K562 (cell line): ENCODE measurements around the gene TRNAU1AP. TPM values are rescaled to one million over a fixed set of nuclear protein-coding genes. Genes with fewer than 3 reads are reported as not detected.

Experiments
- JUND ChIP-seq, 2 experiments: IDR thresholded peaks; 2 replicates in 1 of 2; 3 replicates in 1 of 2; pipeline ENCODE4 v1.6.1; 2011; ENCODE audit warnings: borderline replicate concordance in 2 of 2, low read depth in 2 of 2, low read length in 2 of 2, improper control_type of control experiment in 1 of 2, missing biosample characterization in 1 of 2, missing genetic modification characterization in 1 of 2, missing genetic modification reagents in 1 of 2
- KLF1 ChIP-seq: fragments of 450-650 bp; IDR thresholded peaks from 2 replicates; pipeline ENCODE4 v1.6.1; 2016; ENCODE audit warnings: missing genetic modification characterization, missing compliant biosample characterization
- KLF6 ChIP-seq: fragments of 250-450 bp; sonication (Bioruptor Pico); IDR thresholded peaks from 2 replicates; pipeline ENCODE4 v1.4.0; 2020; ENCODE audit warnings: mild to moderate bottlenecking, moderate library complexity, borderline replicate concordance
- LARP7 ChIP-seq: fragments of 450-650 bp; IDR thresholded peaks from 2 replicates; pipeline ENCODE4 v1.6.1; 2016
- MAFK ChIP-seq: IDR thresholded peaks from 2 replicates; pipeline ENCODE4 v1.6.1; 2011; ENCODE audit warnings: low read length, improper control_type of control experiment
- MBD2 ChIP-seq: sonication (generic); IDR thresholded peaks from 2 replicates; pipeline ENCODE4 v1.6.1; 2016; ENCODE audit warnings: low read depth, borderline replicate concordance
- NELFE ChIP-seq: IDR thresholded peaks from 2 replicates; pipeline ENCODE4 v1.6.1; 2011; ENCODE audit warnings: mild to moderate bottlenecking; ENCODE audit not compliant: insufficient read depth, insufficient read length
- PHF8 ChIP-seq: fragments of 200-600 bp; sonication (generic); IDR thresholded peaks from 2 replicates; pipeline ENCODE4 v1.6.1; 2012; ENCODE audit warnings: mixed run types, mild to moderate bottlenecking, inconsistent platforms, low read length, moderate library complexity, borderline replicate concordance
- PKNOX1 ChIP-seq: fragments of 450-650 bp; IDR thresholded peaks from 2 replicates; pipeline ENCODE4 v1.6.1; 2016
- SMC3 ChIP-seq: conservative IDR thresholded peaks from 2 replicates; pipeline ENCODE4 v1.6.1; 2011; ENCODE audit warnings: low read depth, low read length, improper control_type of control experiment; ENCODE audit not compliant: insufficient read depth
- SP1 ChIP-seq: sonication (generic); formaldehyde crosslinking; IDR thresholded peaks from 2 replicates; pipeline ENCODE4 v1.8.1; 2022; ENCODE audit warnings: mild to moderate bottlenecking, missing genetic modification reagents
- ZNF79 ChIP-seq: fragments of 250-450 bp; sonication (Bioruptor Pico); IDR thresholded peaks from 2 replicates; pipeline ENCODE4 v1.4.0; 2020; ENCODE audit warnings: low read depth, mild to moderate bottlenecking, moderate library complexity
- polyA plus RNA-seq, 8 experiments: library from polyadenylated mRNA; depleted of rRNA in 4 of 8; stranded (reverse) in 5 of 8; unstranded in 3 of 8; fragments of >200 nt; fragmentation: Nextera tagmentation in 2 of 8; fragmentation: Illumina TruSeq in 1 of 8; extraction: Ambion mirVana in 2 of 8; extraction: Trizol in 1 of 8; gene quantifications; 2 replicates each; pipeline versions ENCODE4 v1.2.1 to v1.2.3, GENCODE V29; 2011 to 2014; ENCODE audit warnings: inconsistent platforms in 1 of 8, missing spikeins in 1 of 8
- total RNA-seq, 7 experiments: library from RNA; depleted of rRNA in 6 of 7; stranded (reverse); fragments of >200 nt in 6 of 7; fragmentation: Illumina TruSeq in 2 of 7; extraction: Trizol in 2 of 7; gene quantifications; 2 replicates each; pipeline versions ENCODE4 v1.2.1 to v1.2.3, GENCODE V29; 2011 to 2021; ENCODE audit warnings: low replicate concordance in 1 of 7
- TF ChIP-seq, protein P1 (sequence below): fragments of 200-600 bp; sonication (generic); IDR thresholded peaks from one replicate; pipeline ENCODE4 v1.6.1; 2012; ENCODE audit warnings: mild to moderate bottlenecking, low read depth, low read length, inconsistent platforms

Gene TRNAU1AP
- total and polyA plus RNA-seq, 9 of the 15 experiments (the other 6 are each of a cell fraction or from before 2014, with no cell fraction given): 34.9 to 110 (median 46.3) TPM

DNA sequence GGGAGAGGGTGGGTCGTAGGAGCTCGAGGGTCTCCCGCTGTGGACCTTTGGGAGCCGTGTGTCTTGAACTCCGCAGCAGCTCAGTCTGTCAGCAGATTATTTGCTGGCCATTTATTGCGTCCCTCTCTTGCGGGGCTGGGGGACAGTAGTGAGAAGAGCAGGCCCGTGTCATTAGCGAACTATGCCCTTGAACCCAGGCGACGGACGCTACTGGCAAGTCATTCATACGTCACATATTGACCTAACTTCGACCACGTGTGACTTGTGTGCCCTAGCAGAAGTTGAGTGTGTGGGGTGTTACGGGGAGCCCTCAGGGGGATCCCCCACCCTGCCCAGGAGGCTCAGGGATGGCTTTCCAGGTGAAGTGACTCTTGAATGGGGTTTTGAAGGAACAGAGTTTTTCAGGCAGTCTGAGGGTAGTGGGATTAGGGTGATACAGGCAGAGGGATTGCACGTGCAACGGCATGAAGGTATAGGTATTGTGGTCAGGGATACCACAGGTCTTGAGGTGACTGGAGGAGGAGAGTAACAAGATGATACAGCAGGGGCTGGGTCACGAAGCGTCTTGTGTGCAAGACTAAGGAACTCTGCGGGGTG, 34.0 kb upstream of the TRNAU1AP start (continued):
- TF ChIP-seq, protein P1, sequence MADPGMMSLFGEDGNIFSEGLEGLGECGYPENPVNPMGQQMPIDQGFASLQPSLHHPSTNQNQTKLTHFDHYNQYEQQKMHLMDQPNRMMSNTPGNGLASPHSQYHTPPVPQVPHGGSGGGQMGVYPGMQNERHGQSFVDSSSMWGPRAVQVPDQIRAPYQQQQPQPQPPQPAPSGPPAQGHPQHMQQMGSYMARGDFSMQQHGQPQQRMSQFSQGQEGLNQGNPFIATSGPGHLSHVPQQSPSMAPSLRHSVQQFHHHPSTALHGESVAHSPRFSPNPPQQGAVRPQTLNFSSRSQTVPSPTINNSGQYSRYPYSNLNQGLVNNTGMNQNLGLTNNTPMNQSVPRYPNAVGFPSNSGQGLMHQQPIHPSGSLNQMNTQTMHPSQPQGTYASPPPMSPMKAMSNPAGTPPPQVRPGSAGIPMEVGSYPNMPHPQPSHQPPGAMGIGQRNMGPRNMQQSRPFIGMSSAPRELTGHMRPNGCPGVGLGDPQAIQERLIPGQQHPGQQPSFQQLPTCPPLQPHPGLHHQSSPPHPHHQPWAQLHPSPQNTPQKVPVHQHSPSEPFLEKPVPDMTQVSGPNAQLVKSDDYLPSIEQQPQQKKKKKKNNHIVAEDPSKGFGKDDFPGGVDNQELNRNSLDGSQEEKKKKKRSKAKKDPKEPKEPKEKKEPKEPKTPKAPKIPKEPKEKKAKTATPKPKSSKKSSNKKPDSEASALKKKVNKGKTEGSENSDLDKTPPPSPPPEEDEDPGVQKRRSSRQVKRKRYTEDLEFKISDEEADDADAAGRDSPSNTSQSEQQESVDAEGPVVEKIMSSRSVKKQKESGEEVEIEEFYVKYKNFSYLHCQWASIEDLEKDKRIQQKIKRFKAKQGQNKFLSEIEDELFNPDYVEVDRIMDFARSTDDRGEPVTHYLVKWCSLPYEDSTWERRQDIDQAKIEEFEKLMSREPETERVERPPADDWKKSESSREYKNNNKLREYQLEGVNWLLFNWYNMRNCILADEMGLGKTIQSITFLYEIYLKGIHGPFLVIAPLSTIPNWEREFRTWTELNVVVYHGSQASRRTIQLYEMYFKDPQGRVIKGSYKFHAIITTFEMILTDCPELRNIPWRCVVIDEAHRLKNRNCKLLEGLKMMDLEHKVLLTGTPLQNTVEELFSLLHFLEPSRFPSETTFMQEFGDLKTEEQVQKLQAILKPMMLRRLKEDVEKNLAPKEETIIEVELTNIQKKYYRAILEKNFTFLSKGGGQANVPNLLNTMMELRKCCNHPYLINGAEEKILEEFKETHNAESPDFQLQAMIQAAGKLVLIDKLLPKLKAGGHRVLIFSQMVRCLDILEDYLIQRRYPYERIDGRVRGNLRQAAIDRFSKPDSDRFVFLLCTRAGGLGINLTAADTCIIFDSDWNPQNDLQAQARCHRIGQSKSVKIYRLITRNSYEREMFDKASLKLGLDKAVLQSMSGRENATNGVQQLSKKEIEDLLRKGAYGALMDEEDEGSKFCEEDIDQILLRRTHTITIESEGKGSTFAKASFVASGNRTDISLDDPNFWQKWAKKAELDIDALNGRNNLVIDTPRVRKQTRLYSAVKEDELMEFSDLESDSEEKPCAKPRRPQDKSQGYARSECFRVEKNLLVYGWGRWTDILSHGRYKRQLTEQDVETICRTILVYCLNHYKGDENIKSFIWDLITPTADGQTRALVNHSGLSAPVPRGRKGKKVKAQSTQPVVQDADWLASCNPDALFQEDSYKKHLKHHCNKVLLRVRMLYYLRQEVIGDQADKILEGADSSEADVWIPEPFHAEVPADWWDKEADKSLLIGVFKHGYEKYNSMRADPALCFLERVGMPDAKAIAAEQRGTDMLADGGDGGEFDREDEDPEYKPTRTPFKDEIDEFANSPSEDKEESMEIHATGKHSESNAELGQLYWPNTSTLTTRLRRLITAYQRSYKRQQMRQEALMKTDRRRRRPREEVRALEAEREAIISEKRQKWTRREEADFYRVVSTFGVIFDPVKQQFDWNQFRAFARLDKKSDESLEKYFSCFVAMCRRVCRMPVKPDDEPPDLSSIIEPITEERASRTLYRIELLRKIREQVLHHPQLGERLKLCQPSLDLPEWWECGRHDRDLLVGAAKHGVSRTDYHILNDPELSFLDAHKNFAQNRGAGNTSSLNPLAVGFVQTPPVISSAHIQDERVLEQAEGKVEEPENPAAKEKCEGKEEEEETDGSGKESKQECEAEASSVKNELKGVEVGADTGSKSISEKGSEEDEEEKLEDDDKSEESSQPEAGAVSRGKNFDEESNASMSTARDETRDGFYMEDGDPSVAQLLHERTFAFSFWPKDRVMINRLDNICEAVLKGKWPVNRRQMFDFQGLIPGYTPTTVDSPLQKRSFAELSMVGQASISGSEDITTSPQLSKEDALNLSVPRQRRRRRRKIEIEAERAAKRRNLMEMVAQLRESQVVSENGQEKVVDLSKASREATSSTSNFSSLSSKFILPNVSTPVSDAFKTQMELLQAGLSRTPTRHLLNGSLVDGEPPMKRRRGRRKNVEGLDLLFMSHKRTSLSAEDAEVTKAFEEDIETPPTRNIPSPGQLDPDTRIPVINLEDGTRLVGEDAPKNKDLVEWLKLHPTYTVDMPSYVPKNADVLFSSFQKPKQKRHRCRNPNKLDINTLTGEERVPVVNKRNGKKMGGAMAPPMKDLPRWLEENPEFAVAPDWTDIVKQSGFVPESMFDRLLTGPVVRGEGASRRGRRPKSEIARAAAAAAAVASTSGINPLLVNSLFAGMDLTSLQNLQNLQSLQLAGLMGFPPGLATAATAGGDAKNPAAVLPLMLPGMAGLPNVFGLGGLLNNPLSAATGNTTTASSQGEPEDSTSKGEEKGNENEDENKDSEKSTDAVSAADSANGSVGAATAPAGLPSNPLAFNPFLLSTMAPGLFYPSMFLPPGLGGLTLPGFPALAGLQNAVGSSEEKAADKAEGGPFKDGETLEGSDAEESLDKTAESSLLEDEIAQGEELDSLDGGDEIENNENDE: peak; percentile 21
- TF ChIP-seq SMC3: no peak
- TF ChIP-seq NELFE: no peak
- TF ChIP-seq MAFK: 0 out of 2 replicates have a peak, but pooled peaks have one; percentile 4
- TF ChIP-seq PKNOX1: peak; percentile 35; the same call in 1 of the 2 replicates
- 0 out of 2 replicates have a peak, but pooled peaks have one; percentile 10 for TF ChIP-seq ZNF79
- TF ChIP-seq MBD2: no peak
- peak; percentile 2; the same call in 1 of the 2 replicates for TF ChIP-seq LARP7
- TF ChIP-seq KLF6: no peak
- TF ChIP-seq PHF8: peak; percentile 56; the same call in 1 of the 2 replicates
- no peak; the same call in 1 of the 2 replicates for TF ChIP-seq JUND (IDR thresholded peaks at IDR 0.05; ENCODE audit: borderline replicate concordance, low read depth, low read length)
- peak; percentile 12; the same call in 1 of the 3 replicates for TF ChIP-seq JUND (tag; IDR thresholded peaks at IDR 0.05; ENCODE audit: borderline replicate concordance, low read depth, low read length)
- TF ChIP-seq KLF1 (tag): peak; percentile 17; the same call in 1 of the 2 replicates
- peak; percentile 27; the same call in 1 of the 2 replicates for TF ChIP-seq SP1 (CRISPR knock-in tag)
